Subcutaneous abdominal adipose tissue (tissue), 5 donors: Measurements from ENCODE around the gene ADGRF1.
"Not testable (repeated sequence)": the region's sequence is repeated elsewhere in the genome, so short reads cannot be mapped to it uniquely, and the experiment has no call there.

ENCODE experiments used
- H3K27ac ChIP-seq: one replicate; pipeline ENCODE4 v1.7.0; 2013; ENCODE audit warnings: low read depth, mild to moderate bottlenecking, inconsistent platforms, low read length, moderate library complexity
- H3K27me3 ChIP-seq, 5 donors: one replicate each; pipeline ENCODE4 v1.7.0; 2013; ENCODE audit warnings: low read length in 5 of 5, inconsistent platforms in 1 of 5; ENCODE audit not compliant: control insufficient read depth in 5 of 5, insufficient read depth in 4 of 5
- H3K36me3 ChIP-seq, 5 donors: one replicate each; pipeline ENCODE4 v1.7.0; 2013; ENCODE audit warnings: low read length in 5 of 5; ENCODE audit not compliant: control insufficient read depth in 5 of 5, insufficient read depth in 5 of 5
- H3K4me1 ChIP-seq, 5 donors: one replicate each; pipeline ENCODE4 v1.7.0; 2013; ENCODE audit warnings: low read length in 5 of 5, mild to moderate bottlenecking in 3 of 5, moderate library complexity in 1 of 5; ENCODE audit not compliant: control insufficient read depth in 5 of 5, insufficient read depth in 5 of 5
- H3K4me3 ChIP-seq, 5 donors: one replicate each; pipeline ENCODE4 v1.7.0; 2013; ENCODE audit warnings: low read length in 5 of 5, low read depth in 1 of 5
- H3K9ac ChIP-seq, 5 donors: one replicate each; pipeline ENCODE4 v1.7.0; 2013; ENCODE audit warnings: low read length in 5 of 5, mild to moderate bottlenecking in 4 of 5, moderate library complexity in 3 of 5
- H3K9me3 ChIP-seq, 5 donors: one replicate each; pipeline ENCODE4 v1.7.0; 2013; ENCODE audit warnings: low read length in 5 of 5; ENCODE audit not compliant: control insufficient read depth in 5 of 5
- donor health status: healthy.
- donor health status: healthy.
- donor health status: healthy.
- donor health status: healthy.
- donor health status: healthy.

Gene ADGRF1

GRCh38 chr6:47007657-47008396, 34.3 kb downstream of the ADGRF1 start:
- no peak overlapping the region for H3K4me3 ChIP-seq
- no peaks in the 10 kb centered on the region for H3K9me3 ChIP-seq
- no peaks in the 10 kb centered on the region for H3K4me1 ChIP-seq
- peaks cover 0 to 3% (median 0%) of the 10 kb centered on the region in 5 donors for H3K27me3 ChIP-seq
- no peaks in the 10 kb centered on the region for H3K36me3 ChIP-seq
- no peak overlapping the region for H3K9ac ChIP-seq
- H3K27ac ChIP-seq = no peak overlapping the region

GRCh38 chr6:47005486-47005885, 36.6 kb downstream of the ADGRF1 start:
- Histone ChIP-seq H3K4me1 (no peaks in the 10 kb centered on the region), H3K27ac (no peak overlapping the region), H3K9me3 (no peaks in the 10 kb centered on the region), H3K36me3 (no peaks in the 10 kb centered on the region), H3K9ac (no peak overlapping the region), H3K4me3 (no peak overlapping the region), H3K27me3 (no peaks in the 10 kb centered on the region)

- no peak overlapping the region for H3K9ac ChIP-seq
- H3K4me3 ChIP-seq = no peak overlapping the region
- no peaks in the 10 kb centered on the region for H3K27me3 ChIP-seq
- no peaks in the 10 kb centered on the region for H3K36me3 ChIP-seq
- H3K27ac ChIP-seq = no peak overlapping the region
- H3K4me1 ChIP-seq = no peaks in the 10 kb centered on the region
- H3K9me3 ChIP-seq = no peaks in the 10 kb centered on the region
Measured at GRCh38 chr6:47004463-47004862, 37.7 kb downstream of the ADGRF1 start.

GRCh38 chr6:47000842-47001241, 41.3 kb downstream of the ADGRF1 start:
- no peaks in the 10 kb centered on the region for H3K36me3 ChIP-seq
- H3K9me3 ChIP-seq = no peaks in the 10 kb centered on the region
- no peaks in the 10 kb centered on the region for H3K27me3 ChIP-seq
- no peak overlapping the region for H3K9ac ChIP-seq
- H3K27ac ChIP-seq = no peak overlapping the region
- H3K4me3 ChIP-seq = no peak overlapping the region
- H3K4me1 ChIP-seq = no peaks in the 10 kb centered on the region

GRCh38 chr6:46998436-46999017, 43.6 kb downstream of the ADGRF1 start:
- Histone ChIP-seq H3K4me3 (no peak overlapping the region), H3K27me3 (no peaks in the 10 kb centered on the region), H3K27ac (no peak overlapping the region), H3K36me3 (no peaks in the 10 kb centered on the region), H3K9ac (no peak overlapping the region), H3K4me1 (no peaks in the 10 kb centered on the region), H3K9me3 (no peaks in the 10 kb centered on the region)

- H3K4me1 ChIP-seq = no peaks in the 10 kb centered on the region
- H3K27ac ChIP-seq = no peak overlapping the region
- no peaks in the 10 kb centered on the region for H3K27me3 ChIP-seq
- no peak overlapping the region for H3K4me3 ChIP-seq
- no peaks in the 10 kb centered on the region for H3K9me3 ChIP-seq
- no peak overlapping the region for H3K9ac ChIP-seq
- H3K36me3 ChIP-seq = no peaks in the 10 kb centered on the region
Measured at GRCh38 chr6:46997646-46998045, 44.5 kb downstream of the ADGRF1 start.

GRCh38 chr6:46996860-46997641, 45.1 kb downstream of the ADGRF1 start:
- Histone ChIP-seq H3K9me3 (no peaks in the 10 kb centered on the region), H3K9ac (no peak overlapping the region), H3K4me1 (no peaks in the 10 kb centered on the region), H3K27me3 (no peaks in the 10 kb centered on the region), H3K36me3 (no peaks in the 10 kb centered on the region), H3K27ac (no peak overlapping the region), H3K4me3 (no peak overlapping the region)

GRCh38 chr6:46994933-46995332, 47.2 kb downstream of the ADGRF1 start:
- Histone ChIP-seq H3K27ac (no peak overlapping the region), H3K4me3 (no peak overlapping the region), H3K27me3 (no peaks in the 10 kb centered on the region), H3K9ac (no peak overlapping the region), H3K9me3 (no peaks in the 10 kb centered on the region), H3K4me1 (peaks cover 0 to 12% (median 0%) of the 10 kb centered on the region in 5 donors), H3K36me3 (no peaks in the 10 kb centered on the region)

- H3K36me3 ChIP-seq = no peaks in the 10 kb centered on the region
- no peaks in the 10 kb centered on the region for H3K27me3 ChIP-seq
- peaks cover 0 to 18% (median 0%) of the 10 kb centered on the region in 5 donors for H3K4me1 ChIP-seq
- H3K9ac ChIP-seq = no peak overlapping the region
- no peak overlapping the region for H3K27ac ChIP-seq
- H3K4me3 ChIP-seq = no peak overlapping the region
- no peaks in the 10 kb centered on the region for H3K9me3 ChIP-seq
Measured at GRCh38 chr6:46993846-46994245, 48.3 kb downstream of the ADGRF1 start.

GRCh38 chr6:46992391-46992790, 49.7 kb downstream of the ADGRF1 start:
- not testable (repeated sequence) for H3K9me3 ChIP-seq, H3K9ac ChIP-seq, H3K36me3 ChIP-seq, H3K27ac ChIP-seq, H3K27me3 ChIP-seq, H3K4me3 ChIP-seq
- H3K4me1 ChIP-seq = peaks cover 0 to 18% (median 0%) of the 10 kb centered on the region in 5 donors
